ENCODE results near the gene NMUR1. TPM values are rescaled to one million over a fixed set of nuclear protein-coding genes. Genes with fewer than 3 reads are reported as not detected.
"Not testable (repeated sequence)": the region's sequence is repeated elsewhere in the genome, so short reads cannot be mapped to it uniquely, and the experiment has no call there.

The NMUR1 gene
- 0.08 TPM for total RNA-seq

- ATAC-seq, result peak; percentile 58
Measured at GRCh38 chr2:231530099-231531011, at the start of gene NMUR1. NMUR1 (minus strand) TSS chr2:231530445; CDS start chr2:231530361, 84 bp downstream.

GRCh38 chr2:231579560-231579959, 49.3 kb upstream of the NMUR1 start:
- ATAC-seq, result no peak

GRCh38 chr2:231578655-231579054, 48.4 kb upstream of the NMUR1 start:
- ATAC-seq, result not testable (repeated sequence)

- ATAC-seq, result no peak
Measured at GRCh38 chr2:231576465-231576864, 46.2 kb upstream of the NMUR1 start.

GRCh38 chr2:231575612-231576256, 45.5 kb upstream of the NMUR1 start:
- peak; percentile 25 for ATAC-seq

GRCh38 chr2:231573698-231574421, 43.6 kb upstream of the NMUR1 start:
- peak; percentile 17 for ATAC-seq

- no peak for ATAC-seq
Measured at GRCh38 chr2:231573096-231573495, 42.9 kb upstream of the NMUR1 start.

- no peak for ATAC-seq
Measured at GRCh38 chr2:231571661-231572191, 41.5 kb upstream of the NMUR1 start.

- not testable (repeated sequence) for ATAC-seq
Measured at GRCh38 chr2:231570915-231571314, 40.7 kb upstream of the NMUR1 start.

GRCh38 chr2:231568785-231569435, 38.7 kb upstream of the NMUR1 start:
- ATAC-seq, result peak; percentile 39

- peak; percentile 31 for ATAC-seq
Measured at GRCh38 chr2:231568098-231568784, 38.0 kb upstream of the NMUR1 start.

- ATAC-seq, result no peak
Measured at GRCh38 chr2:231567159-231567558, 36.9 kb upstream of the NMUR1 start.

- no peak for ATAC-seq
Measured at GRCh38 chr2:231565887-231566594, 35.8 kb upstream of the NMUR1 start.

- ATAC-seq, result peak; percentile 67
Measured at GRCh38 chr2:231563378-231563961, 33.2 kb upstream of the NMUR1 start.

- ATAC-seq, result peak; percentile 86
Measured at GRCh38 chr2:231557571-231558217, 27.4 kb upstream of the NMUR1 start.

- ATAC-seq, result peak; percentile 16
Measured at GRCh38 chr2:231556981-231557380, 26.7 kb upstream of the NMUR1 start.

- ATAC-seq, result not testable (repeated sequence)
Measured at GRCh38 chr2:231556496-231556895, 26.3 kb upstream of the NMUR1 start.

- peak; percentile 27 for ATAC-seq
Measured at GRCh38 chr2:231554748-231555545, 24.7 kb upstream of the NMUR1 start.

- ATAC-seq, result no peak
Measured at GRCh38 chr2:231554327-231554726, 24.1 kb upstream of the NMUR1 start.

All from esophagus mucosa (tissue), 1 donor.